WTC11 (cell line): Measurements from ENCODE around the gene NNT. TPM values are rescaled to one million over a fixed set of nuclear protein-coding genes. Genes with fewer than 3 reads are reported as not detected.

ENCODE experiments used
- ATAC-seq: fragments of 200-7000 bp; cut with Tn5 transposase; 2 replicates; pipeline ENCODE4 v1.10.0; 2021; ENCODE audit warnings: mild to moderate bottlenecking, moderate library complexity
- CTCF ChIA-PET: fragments of 300-600 bp; sonication (Branson Sonifier 250); formaldehyde crosslinking; loops from one replicate; lab custom pipeline; 2021; ENCODE audit warnings: antibody characterized with exemption; lab: Charles Lee
- POLR2A ChIA-PET: fragments of 350-600 bp; sonication (Branson Sonifier 250); formaldehyde crosslinking; loops from one replicate; lab custom pipeline; 2021; ENCODE audit warnings: antibody characterized with exemption; lab: Charles Lee
- DNase-seq: peaks from one replicate; pipeline ENCODE4 v3.0.0; 2021; ENCODE audit warnings: low spot score
- H3K27ac Mint-ChIP-seq: 2 replicates; pipeline ENCODE4 v1.8.0; 2021; ENCODE audit warnings: mixed read lengths
- H3K27me3 Mint-ChIP-seq: 2 replicates; pipeline ENCODE4 v1.8.0; 2021; ENCODE audit warnings: low read depth, mild to moderate bottlenecking, moderate library complexity, mixed read lengths
- H3K36me3 Mint-ChIP-seq: 2 replicates; pipeline ENCODE4 v1.8.0; 2021; ENCODE audit warnings: mixed read lengths
- H3K4me1 Mint-ChIP-seq: 2 replicates; pipeline ENCODE4 v1.8.0; 2022; ENCODE audit warnings: mixed read lengths
- H3K4me3 Mint-ChIP-seq: 2 replicates; pipeline ENCODE4 v1.8.0; 2021; ENCODE audit warnings: mild to moderate bottlenecking, moderate library complexity, mixed read lengths
- H3K9me3 Mint-ChIP-seq: 2 replicates; pipeline ENCODE4 v1.8.0; 2021; ENCODE audit warnings: mixed read lengths
- CREB1 ChIP-seq: sonication (generic); formaldehyde crosslinking; IDR thresholded peaks from 2 replicates; pipeline ENCODE4 v1.8.0; 2023; ENCODE audit warnings: mild to moderate bottlenecking, missing genetic modification reagents
- E2F1 ChIP-seq: sonication (generic); formaldehyde crosslinking; IDR thresholded peaks from 2 replicates; pipeline ENCODE4 v1.8.0; 2022; ENCODE audit warnings: mild to moderate bottlenecking, missing genetic modification reagents
- EMX1 ChIP-seq: fragments of 250-450 bp; sonication (Bioruptor Pico); IDR thresholded peaks from 2 replicates; pipeline ENCODE4 v1.8.0; 2021; ENCODE audit warnings: mild to moderate bottlenecking
- FOXP1 ChIP-seq: sonication (generic); formaldehyde crosslinking; IDR thresholded peaks from 2 replicates; pipeline ENCODE4 v1.8.0; 2022; ENCODE audit warnings: missing genetic modification reagents, mild to moderate bottlenecking, moderate library complexity, borderline replicate concordance
- GTF2I ChIP-seq: fragments of 250-450 bp; sonication (Bioruptor Pico); conservative IDR thresholded peaks from 2 replicates; pipeline ENCODE4 v1.4.0; 2021; ENCODE audit warnings: mild to moderate bottlenecking
- HMGXB4 ChIP-seq: sonication (generic); formaldehyde crosslinking; IDR thresholded peaks from 2 replicates; pipeline ENCODE4 v1.8.1; 2023; ENCODE audit warnings: mild to moderate bottlenecking, moderate library complexity, missing genetic modification reagents
- MAX ChIP-seq: sonication (generic); formaldehyde crosslinking; IDR thresholded peaks from 2 replicates; pipeline ENCODE4 v1.8.0; 2022; ENCODE audit warnings: mild to moderate bottlenecking, missing genetic modification reagents
- MYBL2 ChIP-seq: sonication (generic); formaldehyde crosslinking; IDR thresholded peaks from 2 replicates; pipeline ENCODE4 v1.8.1; 2023; ENCODE audit warnings: mild to moderate bottlenecking, moderate library complexity, missing genetic modification reagents
- NFE2L1 ChIP-seq: sonication (generic); formaldehyde crosslinking; IDR thresholded peaks from 2 replicates; pipeline ENCODE4 v1.8.1; 2023; ENCODE audit warnings: missing genetic modification reagents
- PRDM15 ChIP-seq: sonication (generic); formaldehyde crosslinking; IDR thresholded peaks from 2 replicates; pipeline ENCODE4 v1.8.0; 2022; ENCODE audit warnings: missing genetic modification reagents
- SMAD4 ChIP-seq: sonication (generic); formaldehyde crosslinking; IDR thresholded peaks from 2 replicates; pipeline ENCODE4 v1.8.0; 2022; ENCODE audit warnings: mild to moderate bottlenecking, missing genetic modification reagents
- TEAD1 ChIP-seq: sonication (generic); formaldehyde crosslinking; IDR thresholded peaks from 2 replicates; pipeline ENCODE4 v1.8.0; 2022; ENCODE audit warnings: mild to moderate bottlenecking, missing genetic modification reagents
- ZNF138 ChIP-seq: sonication (generic); formaldehyde crosslinking; conservative IDR thresholded peaks from 2 replicates; pipeline ENCODE4 v1.8.1; 2022; ENCODE audit warnings: mild to moderate bottlenecking, moderate library complexity, missing genetic modification reagents
- ZNF263 ChIP-seq: sonication (generic); formaldehyde crosslinking; IDR thresholded peaks from 2 replicates; pipeline ENCODE4 v1.8.1; 2022; ENCODE audit warnings: low read depth, mild to moderate bottlenecking, moderate library complexity, missing genetic modification reagents
- ZNF281 ChIP-seq: sonication (generic); formaldehyde crosslinking; IDR thresholded peaks from 2 replicates; pipeline ENCODE4 v1.8.0; 2023; ENCODE audit warnings: mild to moderate bottlenecking, missing genetic modification reagents
- total RNA-seq: library from RNA; stranded (reverse); gene quantifications from 3 replicates; pipeline ENCODE4 v1.2.3, GENCODE V29; 2021

NNT gene
- total RNA-seq, 1 experiment from 2014 or later: 37.6 TPM

- no peak for ATAC-seq
- no peaks in the 10 kb centered on the region for H3K4me1 Mint-ChIP-seq
- CTCF ChIA-PET: no interaction called here
These were observed 76.2 kb downstream of the NNT start for GRCh38 chr5:43679214-43679613.

GRCh38 chr5:43680286-43680685 lies 77.3 kb downstream of the NNT start:
- DNase-seq (no peak), ATAC-seq (no peak)
- Mint-ChIP-seq H3K9me3 (no peaks in the 10 kb centered on the region), H3K4me3 (no peak overlapping the region), H3K27me3 (no peaks in the 10 kb centered on the region), H3K4me1 (no peaks in the 10 kb centered on the region), H3K36me3 (peaks cover 3% of the 10 kb centered on the region; the same call in 1 of the 2 replicates), H3K27ac (no peak overlapping the region)
- POLR2A ChIA-PET: no interaction called here
- CTCF ChIA-PET: interaction anchor here (0.6 kb wide), 1 partner anchor 598 kb away, joined by 3 read pairs; no protein-coding TSS in a partner anchor
- no peak for TF ChIP-seq ZNF138 (CRISPR knock-in tag)
- no peak for TF ChIP-seq E2F1 (CRISPR knock-in tag)
- TF ChIP-seq HMGXB4 (CRISPR knock-in tag): no peak
- no peak for TF ChIP-seq TEAD1
- TF ChIP-seq ZNF281 (CRISPR knock-in tag): no peak
- TF ChIP-seq SMAD4 (CRISPR knock-in tag): no peak
- no peak for TF ChIP-seq EMX1
- TF ChIP-seq FOXP1 (CRISPR knock-in tag): no peak
- TF ChIP-seq ZNF263 (CRISPR knock-in tag): no peak
- TF ChIP-seq MYBL2 (CRISPR knock-in tag): no peak
- TF ChIP-seq PRDM15: no peak
- no peak for TF ChIP-seq GTF2I (CRISPR knock-in tag)
- no peak for TF ChIP-seq MAX (CRISPR knock-in tag)
- no peak for TF ChIP-seq CREB1
- no peak for TF ChIP-seq NFE2L1 (CRISPR knock-in tag)
- TF ChIP-seq, all 79 proteins: peak for 0

More at GRCh38 chr5:43679214-43679613, 76.2 kb downstream of the NNT start:
- Mint-ChIP-seq H3K27me3 (no peaks in the 10 kb centered on the region), H3K9me3 (no peaks in the 10 kb centered on the region), H3K36me3 (peaks cover 3% of the 10 kb centered on the region; the same call in 1 of the 2 replicates), H3K27ac (no peak overlapping the region), H3K4me3 (no peak overlapping the region)
- DNase-seq: no peak
- TF ChIP-seq PRDM15: no peak
- POLR2A ChIA-PET: no interaction called here
